ENCODE data around the gene UNC119B. TPM values are rescaled to one million over a fixed set of nuclear protein-coding genes. Genes with fewer than 3 reads are reported as not detected.

The UNC119B gene
- total and polyA plus RNA-seq, 2 of the 4 experiments (the other 2 are of a cell fraction): 8.4 to 21.6 TPM

DNA sequence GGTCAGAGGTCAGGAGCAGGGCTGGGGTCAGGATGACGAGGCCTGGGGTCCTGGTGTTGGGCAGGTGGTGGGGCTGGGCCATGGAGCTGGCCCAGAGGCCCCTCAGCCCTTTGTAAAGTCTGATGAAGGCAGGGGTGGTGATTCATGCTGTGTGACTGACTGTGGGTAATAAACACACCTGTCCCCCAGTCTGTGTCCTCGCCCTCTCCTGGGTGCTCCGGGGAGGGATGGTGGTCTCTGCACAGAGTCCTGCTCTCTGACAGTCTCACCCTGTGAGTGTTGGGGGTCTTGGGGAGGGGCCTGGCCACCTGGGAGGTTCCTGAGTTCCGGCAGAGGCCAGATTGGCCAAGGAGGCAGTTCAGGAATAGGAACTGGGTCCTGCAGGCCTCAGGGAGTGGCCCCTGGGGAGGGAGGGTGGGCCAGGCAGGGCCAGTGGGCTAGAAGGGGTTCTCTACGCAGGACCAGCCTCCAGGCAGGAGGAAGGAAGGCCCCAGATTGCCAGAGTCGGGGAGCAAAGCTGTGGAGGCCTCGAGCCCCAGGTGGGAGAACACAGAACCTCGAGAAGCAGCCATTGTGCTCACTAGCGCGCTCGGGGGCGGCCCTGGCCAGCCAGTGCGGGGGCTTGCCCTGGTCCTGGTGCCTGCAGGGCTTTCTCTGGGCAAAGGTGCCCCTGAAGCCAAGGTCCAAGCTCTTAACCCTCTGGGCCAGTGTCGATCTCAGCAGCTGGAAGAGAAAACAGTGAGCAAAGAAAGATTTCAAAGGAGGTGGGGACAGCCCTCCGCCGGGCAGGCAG lies 29.8 kb downstream of the UNC119B start:
- no peak for TF ChIP-seq RFX5 (IDR thresholded peaks at IDR 0.05; ENCODE audit: low read depth, low read length)
- no peak for TF ChIP-seq RAD21 (IDR thresholded peaks at IDR 0.05; ENCODE audit: low read length)
- TF ChIP-seq NFE2L2 (IDR thresholded peaks at IDR 0.05; ENCODE audit: low read depth, low read length): no peak
- TF ChIP-seq POLR2A (IDR thresholded peaks at IDR 0.05; ENCODE audit: low read depth, low read length): no peak
- no peak for TF ChIP-seq MXI1 (IDR thresholded peaks at IDR 0.05; ENCODE audit: borderline replicate concordance, low read depth, low read length)
- TF ChIP-seq, protein P1, sequence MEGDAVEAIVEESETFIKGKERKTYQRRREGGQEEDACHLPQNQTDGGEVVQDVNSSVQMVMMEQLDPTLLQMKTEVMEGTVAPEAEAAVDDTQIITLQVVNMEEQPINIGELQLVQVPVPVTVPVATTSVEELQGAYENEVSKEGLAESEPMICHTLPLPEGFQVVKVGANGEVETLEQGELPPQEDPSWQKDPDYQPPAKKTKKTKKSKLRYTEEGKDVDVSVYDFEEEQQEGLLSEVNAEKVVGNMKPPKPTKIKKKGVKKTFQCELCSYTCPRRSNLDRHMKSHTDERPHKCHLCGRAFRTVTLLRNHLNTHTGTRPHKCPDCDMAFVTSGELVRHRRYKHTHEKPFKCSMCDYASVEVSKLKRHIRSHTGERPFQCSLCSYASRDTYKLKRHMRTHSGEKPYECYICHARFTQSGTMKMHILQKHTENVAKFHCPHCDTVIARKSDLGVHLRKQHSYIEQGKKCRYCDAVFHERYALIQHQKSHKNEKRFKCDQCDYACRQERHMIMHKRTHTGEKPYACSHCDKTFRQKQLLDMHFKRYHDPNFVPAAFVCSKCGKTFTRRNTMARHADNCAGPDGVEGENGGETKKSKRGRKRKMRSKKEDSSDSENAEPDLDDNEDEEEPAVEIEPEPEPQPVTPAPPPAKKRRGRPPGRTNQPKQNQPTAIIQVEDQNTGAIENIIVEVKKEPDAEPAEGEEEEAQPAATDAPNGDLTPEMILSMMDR (conservative IDR thresholded peaks at IDR 0.05; ENCODE audit: low read depth, low read length): no peak
- TF ChIP-seq, protein P2, sequence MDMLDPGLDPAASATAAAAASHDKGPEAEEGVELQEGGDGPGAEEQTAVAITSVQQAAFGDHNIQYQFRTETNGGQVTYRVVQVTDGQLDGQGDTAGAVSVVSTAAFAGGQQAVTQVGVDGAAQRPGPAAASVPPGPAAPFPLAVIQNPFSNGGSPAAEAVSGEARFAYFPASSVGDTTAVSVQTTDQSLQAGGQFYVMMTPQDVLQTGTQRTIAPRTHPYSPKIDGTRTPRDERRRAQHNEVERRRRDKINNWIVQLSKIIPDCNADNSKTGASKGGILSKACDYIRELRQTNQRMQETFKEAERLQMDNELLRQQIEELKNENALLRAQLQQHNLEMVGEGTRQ (IDR thresholded peaks at IDR 0.05; ENCODE audit: low read depth, low read length): no peak
- TF ChIP-seq, protein P3, sequence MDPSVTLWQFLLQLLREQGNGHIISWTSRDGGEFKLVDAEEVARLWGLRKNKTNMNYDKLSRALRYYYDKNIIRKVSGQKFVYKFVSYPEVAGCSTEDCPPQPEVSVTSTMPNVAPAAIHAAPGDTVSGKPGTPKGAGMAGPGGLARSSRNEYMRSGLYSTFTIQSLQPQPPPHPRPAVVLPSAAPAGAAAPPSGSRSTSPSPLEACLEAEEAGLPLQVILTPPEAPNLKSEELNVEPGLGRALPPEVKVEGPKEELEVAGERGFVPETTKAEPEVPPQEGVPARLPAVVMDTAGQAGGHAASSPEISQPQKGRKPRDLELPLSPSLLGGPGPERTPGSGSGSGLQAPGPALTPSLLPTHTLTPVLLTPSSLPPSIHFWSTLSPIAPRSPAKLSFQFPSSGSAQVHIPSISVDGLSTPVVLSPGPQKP (IDR thresholded peaks at IDR 0.05; ENCODE audit: borderline replicate concordance, low read depth, low read length): no peak
- TF ChIP-seq MAFK (IDR thresholded peaks at IDR 0.05; ENCODE audit: low read depth, low read length): no peak
- Histone ChIP-seq H3K9me1 (ENCODE audit: insufficient read depth, low read length) (no peaks in the 10 kb centered on the region), H3K27me3 (ENCODE audit: control insufficient read depth, insufficient read depth, low read length) (no peaks in the 10 kb centered on the region), H2BK5ac (ENCODE audit: low read depth, low read length, poor library complexity, severe bottlenecking) (no peak overlapping the region), H2BK15ac (ENCODE audit: low read depth, low read length) (no peak overlapping the region), H3K4me2 (ENCODE audit: low read depth, low read length) (no peak overlapping the region), H4K8ac (ENCODE audit: low read depth in 2 of 2, low read length in 2 of 2) (no peak overlapping the region), H3K9me3 (ENCODE audit: control insufficient read depth, insufficient read depth, low read length) (no peaks in the 10 kb centered on the region), H2BK20ac (ENCODE audit: low read depth, low read length) (no peak overlapping the region), H2BK120ac (ENCODE audit: low read depth, low read length) (no peak overlapping the region), H3K56ac (ENCODE audit: extremely low read depth, insufficient read depth, low read length) (no peak overlapping the region), H2AK5ac (ENCODE audit: low read depth, low read length) (no peak overlapping the region), H3K4me1 (ENCODE audit: control insufficient read depth, insufficient read depth, low read length) (no peaks in the 10 kb centered on the region), H4K5ac (ENCODE audit: low read depth, low read length) (no peak overlapping the region), H4K91ac (ENCODE audit: insufficient read depth, low read depth, low read length) (no peak overlapping the region), H3K14ac (replicated peaks; ENCODE audit: low read depth, low read length) (no peak overlapping the region), H2AK9ac (replicated peaks; ENCODE audit: low read depth, low read length, poor library complexity) (no peak overlapping the region), H3K27ac (ENCODE audit: insufficient read depth, low read length) (no peak overlapping the region), H3K4ac (ENCODE audit: low read depth, low read length) (no peak overlapping the region), H3K23ac (ENCODE audit: low read depth, low read length) (no peak overlapping the region), H2AFZ (replicated peaks; ENCODE audit: low read length, poor library complexity) (no peak overlapping the region), H3K18ac (ENCODE audit: low read depth, low read length) (no peak overlapping the region), H3K36me3 (ENCODE audit: control insufficient read depth, insufficient read depth, low read length) (no peaks in the 10 kb centered on the region; the same call in 1 of the 2 replicates), H4K20me1 (ENCODE audit: insufficient read depth, low read length) (no peaks in the 10 kb centered on the region), H3K9ac (ENCODE audit: low read depth, low read length) (no peak overlapping the region), H3K4me3 (ENCODE audit: insufficient read depth, low read depth, low read length) (no peak overlapping the region), H3K79me1 (ENCODE audit: low read depth in 1 of 2, low read length in 2 of 2) (no peaks in the 10 kb centered on the region)
- BruUV-seq (replicated peaks): no TSS peak
- DNase-seq: no peak
- intact Hi-C loops (cut with micrococcal nuclease) (no loop called here), dilution Hi-C loops (cut with HindIII; ENCODE audit: low sequenced_read_pairs, unreplicated experiment) (no loop called here), in situ Hi-C loops (cut with MboI; ENCODE audit: low sequenced_read_pairs) (no loop called here)
- POLR2A ChIA-PET (ENCODE audit: unreplicated experiment): no interaction called here
- WGBS, 2 experiments (ENCODE audit: extremely low coverage in 2 of 2, insufficient read length in 1 of 2): 73% methylated on average over 8 of the region's 16 CpGs; no CpG with 5 or more reads in 1 of the 2 experiments
- CTCF ChIA-PET: no interaction called here
- no peak for ATAC-seq (ENCODE audit: low read depth)

Data from IMR-90 (cell line).